NCI-H2196 treated with DMSO at 0.1 percent for 48 hours (cell line): ENCODE measurements around the gene TTBK1.

Experiments
- DNase-seq: peaks from one replicate; lab custom pipeline; 2025; ENCODE audit not compliant: unreplicated experiment; lab: John Stamatoyannopoulos, UW

TTBK1 gene

GRCh38 chr6:43222418-43223059 is 20.7 kb upstream of the TTBK1 start:
- no peak for DNase-seq

DNA sequence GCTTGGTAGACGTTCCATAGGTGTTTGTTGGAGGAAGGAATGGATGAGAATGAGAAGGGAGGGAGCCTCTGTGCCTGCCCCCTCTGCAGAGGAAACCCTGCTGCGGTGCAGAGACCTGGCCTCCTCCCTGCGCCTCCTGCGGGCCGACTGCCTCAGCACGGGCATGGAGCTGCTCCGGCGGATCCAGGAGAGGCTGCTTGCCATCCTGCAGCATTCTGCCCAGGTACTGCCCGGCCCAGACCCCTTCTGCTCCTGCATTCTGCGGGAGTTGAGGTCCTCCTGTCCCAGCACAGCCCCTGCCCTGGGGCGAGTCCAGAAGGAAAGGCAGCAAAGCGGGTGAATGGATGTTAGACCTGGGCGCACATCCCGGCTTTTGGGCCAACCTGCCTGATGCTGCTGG is 20.1 kb upstream of the TTBK1 start:
- no peak for DNase-seq

DNA sequence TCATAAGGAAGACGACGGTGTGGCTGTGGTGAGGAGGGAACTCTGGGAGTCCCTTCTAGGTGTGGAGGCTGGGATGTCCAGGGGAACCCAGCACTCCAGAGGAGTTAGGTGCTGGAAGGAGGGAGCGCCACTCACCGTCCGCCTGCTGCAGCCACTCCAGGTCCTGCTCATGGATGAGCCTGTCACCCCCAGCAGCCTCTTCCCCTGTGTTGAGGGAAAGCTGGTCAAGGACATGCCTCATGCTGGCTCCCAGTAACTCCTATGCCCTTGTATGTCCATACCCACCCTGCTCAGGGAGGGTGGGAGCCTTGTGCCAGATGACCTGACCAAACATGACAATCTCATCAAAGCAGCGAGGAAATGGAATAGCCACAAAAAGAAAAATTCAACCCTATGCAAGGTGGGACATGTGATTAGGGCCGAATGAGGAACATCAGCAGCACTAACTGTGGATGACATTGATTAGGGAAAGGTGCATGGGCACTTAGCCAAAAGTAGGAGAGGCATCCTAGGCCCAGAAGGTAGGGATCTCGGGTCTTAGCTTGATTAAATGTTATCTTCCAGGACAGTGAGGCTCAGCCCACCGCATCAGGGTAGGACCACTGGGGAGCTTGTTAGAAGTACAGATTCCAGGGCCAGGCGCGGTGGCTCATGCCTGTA is 17.0 kb upstream of the TTBK1 start:
- no peak for DNase-seq

GRCh38 chr6:43228951-43229802 is 14.1 kb upstream of the TTBK1 start, which contains the start of gene DNPH1:
TSS of gene DNPH1 (minus strand) at chr6:43229481. CDS start at chr6:43229456, 25 bp downstream.
- DNase-seq: peak; percentile 55

- no peak for DNase-seq
Observed at GRCh38 chr6:43229803-43230620, 13.3 kb upstream of the TTBK1 start.

DNA sequence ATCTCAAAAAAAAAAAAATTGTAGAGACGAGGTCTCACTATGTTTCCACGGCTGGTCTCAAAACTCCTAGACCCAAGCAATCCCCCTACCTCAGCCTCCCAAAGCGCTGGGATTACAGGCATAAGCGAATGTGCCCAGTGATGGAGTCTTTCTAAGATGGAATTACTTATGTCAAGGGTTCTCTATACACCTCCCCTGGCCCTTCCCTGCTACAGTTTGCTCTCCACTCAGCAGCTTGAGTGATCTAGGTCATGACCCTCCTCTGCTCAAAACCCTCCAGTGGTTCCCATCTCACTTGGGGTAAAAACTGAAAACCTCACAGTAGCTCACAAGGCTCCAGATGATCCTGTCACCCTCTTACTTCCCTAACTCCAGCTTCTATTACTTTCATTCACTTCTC is 12.2 kb upstream of the TTBK1 start:
- no peak for DNase-seq

DNA sequence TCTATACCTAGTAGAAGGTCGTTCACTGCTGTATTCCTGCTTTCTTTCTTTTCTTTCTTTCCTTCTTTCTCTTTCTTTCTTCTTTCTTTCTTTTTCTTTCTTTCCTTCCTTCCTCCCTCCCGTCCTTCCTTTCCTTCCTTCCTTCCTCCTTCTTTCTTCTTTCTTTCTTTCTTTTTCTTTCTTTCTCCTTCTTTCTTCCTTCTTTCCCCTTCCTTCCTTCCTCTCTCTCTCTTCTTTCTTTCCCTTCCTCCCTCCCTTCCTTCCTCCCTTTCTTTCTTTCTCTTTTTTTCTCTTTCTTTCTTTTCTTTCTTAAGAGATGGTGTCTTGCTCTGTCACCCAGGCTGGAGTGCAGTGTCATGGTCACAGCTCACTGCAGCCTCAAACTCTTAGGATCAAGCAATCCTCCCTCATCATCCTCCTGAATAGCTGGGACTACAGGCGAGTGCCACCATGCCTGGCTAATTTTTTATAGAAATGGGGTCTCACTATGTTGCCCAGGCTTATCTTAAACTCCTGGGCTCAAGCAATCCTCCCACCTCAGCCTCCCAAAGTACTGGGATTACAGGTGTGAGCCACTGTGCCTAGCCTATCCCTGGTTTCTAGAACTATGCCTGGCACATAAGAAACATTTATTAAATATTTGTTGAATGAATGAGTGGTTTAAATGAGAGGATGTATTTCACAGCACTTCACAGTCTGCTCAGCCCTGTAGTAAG is 11.4 kb upstream of the TTBK1 start:
- DNase-seq: no peak

GRCh38 chr6:43235841-43236240 is 7.4 kb upstream of the TTBK1 start:
- no peak for DNase-seq

DNA sequence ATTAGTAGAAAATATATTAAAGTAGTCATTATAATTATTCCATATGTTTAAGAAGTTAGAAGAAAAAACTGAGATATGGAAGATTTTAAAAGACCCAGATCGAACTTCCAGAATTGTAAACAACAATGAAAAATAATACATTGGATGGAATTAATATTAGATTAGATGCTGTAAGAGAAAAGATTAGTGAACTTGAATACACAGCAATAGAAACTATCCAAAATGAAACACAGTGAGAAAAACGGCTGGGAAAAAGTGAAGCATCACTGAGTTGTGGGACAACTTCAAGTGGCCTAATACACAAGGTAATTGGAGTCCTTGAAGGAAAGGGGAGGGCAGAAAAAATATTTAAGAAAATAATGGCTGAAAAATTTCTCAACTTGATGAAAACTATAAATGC is 4.2 kb upstream of the TTBK1 start:
- no peak for DNase-seq

DNA sequence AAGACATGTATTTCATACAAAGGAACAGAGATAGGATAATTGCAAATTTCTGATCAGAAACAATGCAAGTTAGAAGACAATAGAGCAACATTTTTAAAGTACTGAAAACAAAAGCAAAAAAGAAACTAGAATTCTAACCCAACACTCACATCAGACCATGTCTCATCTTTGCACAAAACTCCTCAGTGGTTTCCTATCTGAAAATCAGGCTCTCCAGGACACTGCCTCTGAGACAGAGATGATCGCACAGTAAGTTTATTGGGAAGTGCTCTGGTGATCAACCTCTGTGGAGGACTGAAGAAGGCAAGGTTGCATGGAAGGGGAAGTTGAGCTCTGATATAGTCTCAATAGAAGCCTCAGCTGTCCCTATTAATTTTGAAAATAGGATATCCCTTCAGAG is 2.3 kb upstream of the TTBK1 start:
- no peak for DNase-seq

- DNase-seq: no peak
Observed at GRCh38 chr6:43241446-43241845, 1.8 kb upstream of the TTBK1 start.

DNA sequence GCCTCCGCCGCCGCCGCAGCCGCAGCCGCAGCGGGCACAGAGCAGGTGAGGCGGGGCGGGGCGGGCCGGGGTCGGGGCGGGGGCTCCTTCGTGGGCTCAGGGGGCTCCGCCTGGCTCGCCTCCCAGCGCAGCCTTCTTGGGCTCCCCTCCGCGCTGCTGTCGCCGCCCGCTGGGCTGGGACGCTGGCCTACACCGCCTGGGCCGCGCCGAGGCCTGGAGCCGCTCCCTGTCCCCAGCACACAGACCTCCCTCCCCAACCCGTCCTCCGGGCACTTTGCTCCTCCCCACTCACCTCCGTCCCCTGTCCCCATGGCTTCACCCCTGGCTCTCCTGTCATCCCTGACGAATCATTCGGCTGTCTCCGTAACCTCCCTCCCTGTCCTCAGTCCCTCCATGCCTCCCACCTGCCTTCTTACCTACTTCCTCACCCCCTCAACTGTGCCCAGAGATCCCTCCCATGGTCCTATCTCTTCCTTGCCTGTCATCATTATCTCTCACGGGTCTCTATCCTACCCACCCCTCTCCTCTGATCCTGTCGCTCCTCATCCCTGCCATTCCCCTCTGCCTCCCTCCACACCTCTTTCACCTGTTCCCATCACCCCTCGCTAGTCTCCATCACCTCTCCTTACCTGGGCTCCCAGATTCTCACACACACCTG is 512 bp downstream of the TTBK1 start:
- DNase-seq: no peak

DNA sequence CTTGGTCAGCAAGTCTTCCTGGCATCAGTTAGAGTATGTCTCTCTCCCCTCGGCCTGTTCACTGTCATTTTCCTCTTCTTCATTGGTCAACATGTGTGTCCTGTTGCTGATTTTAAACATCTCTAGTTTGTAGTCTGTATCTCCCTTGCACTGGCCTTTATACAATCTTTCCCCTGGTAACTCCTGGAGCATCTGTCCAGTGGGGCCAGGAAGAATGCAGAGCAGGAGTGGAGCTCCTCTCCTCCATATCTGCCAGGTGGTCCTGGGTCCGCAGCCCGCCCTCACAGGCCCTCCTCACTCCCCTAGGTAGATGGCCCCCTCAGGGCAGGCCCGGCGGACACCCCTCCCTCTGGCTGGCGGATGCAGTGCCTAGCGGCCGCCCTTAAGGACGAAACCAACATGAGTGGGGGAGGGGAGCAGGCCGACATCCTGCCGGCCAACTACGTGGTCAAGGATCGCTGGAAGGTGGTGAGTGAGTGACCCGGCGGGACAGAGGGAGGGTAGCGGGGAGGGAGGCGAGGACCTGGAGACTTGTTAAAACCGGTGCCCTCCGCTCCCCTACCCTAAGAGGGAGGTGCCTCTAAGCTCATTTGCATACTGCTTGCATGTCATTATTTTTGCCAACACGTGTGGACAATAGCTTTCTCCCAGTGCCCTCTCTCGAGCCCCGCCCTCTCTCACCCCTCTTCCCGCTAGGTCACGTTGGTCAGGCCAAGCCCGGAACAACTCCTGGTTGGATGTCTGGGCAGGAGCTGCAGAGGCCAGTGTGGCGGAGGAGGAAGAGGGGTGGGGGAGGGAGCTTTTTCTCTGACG is 3.2 kb downstream of the TTBK1 start:
- DNase-seq: peak; percentile 97

GRCh38 chr6:43247114-43247999 is 4.1 kb downstream of the TTBK1 start:
- DNase-seq: peak; percentile 97

GRCh38 chr6:43248101-43248500 is 4.8 kb downstream of the TTBK1 start:
- DNase-seq: no peak

DNA sequence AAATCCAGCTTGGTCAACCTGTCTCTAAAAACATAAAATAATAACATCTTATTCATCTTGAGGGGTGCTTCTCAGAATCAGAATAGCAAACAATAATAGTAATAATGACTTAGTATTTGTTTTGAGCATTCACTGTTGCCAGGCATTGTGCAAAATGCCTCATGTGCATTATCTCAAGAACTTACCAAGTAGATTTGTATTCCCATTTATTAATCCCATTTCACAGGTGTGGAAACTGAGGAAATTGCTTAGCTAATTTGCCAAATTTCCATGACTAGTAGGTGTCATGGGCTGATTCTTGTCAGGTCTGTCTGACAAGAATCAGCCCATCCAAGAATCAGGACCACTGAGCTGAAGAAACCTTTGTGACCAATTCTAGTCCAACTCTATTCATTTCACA is 5.5 kb downstream of the TTBK1 start:
- no peak for DNase-seq

GRCh38 chr6:43250992-43251373 is 7.7 kb downstream of the TTBK1 start:
- DNase-seq: no peak

- DNase-seq: no peak
Observed at GRCh38 chr6:43253401-43253800, 10.1 kb downstream of the TTBK1 start.
